ENCODE results near the gene LECT2.

GRCh38 chr5:135930029-135930948 is 24.5 kb downstream of the LECT2 start:
- TF ChIP-seq, protein P1, sequence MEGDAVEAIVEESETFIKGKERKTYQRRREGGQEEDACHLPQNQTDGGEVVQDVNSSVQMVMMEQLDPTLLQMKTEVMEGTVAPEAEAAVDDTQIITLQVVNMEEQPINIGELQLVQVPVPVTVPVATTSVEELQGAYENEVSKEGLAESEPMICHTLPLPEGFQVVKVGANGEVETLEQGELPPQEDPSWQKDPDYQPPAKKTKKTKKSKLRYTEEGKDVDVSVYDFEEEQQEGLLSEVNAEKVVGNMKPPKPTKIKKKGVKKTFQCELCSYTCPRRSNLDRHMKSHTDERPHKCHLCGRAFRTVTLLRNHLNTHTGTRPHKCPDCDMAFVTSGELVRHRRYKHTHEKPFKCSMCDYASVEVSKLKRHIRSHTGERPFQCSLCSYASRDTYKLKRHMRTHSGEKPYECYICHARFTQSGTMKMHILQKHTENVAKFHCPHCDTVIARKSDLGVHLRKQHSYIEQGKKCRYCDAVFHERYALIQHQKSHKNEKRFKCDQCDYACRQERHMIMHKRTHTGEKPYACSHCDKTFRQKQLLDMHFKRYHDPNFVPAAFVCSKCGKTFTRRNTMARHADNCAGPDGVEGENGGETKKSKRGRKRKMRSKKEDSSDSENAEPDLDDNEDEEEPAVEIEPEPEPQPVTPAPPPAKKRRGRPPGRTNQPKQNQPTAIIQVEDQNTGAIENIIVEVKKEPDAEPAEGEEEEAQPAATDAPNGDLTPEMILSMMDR (IDR thresholded peaks at IDR 0.05) = no peak
- no peak for TF ChIP-seq POLR2A (IDR thresholded peaks at IDR 0.05)

Measured in breast epithelium (tissue), 3 donors.